GM13977 (cell line): ENCODE measurements around the gene C7orf33.

ENCODE experiments used
- DNase-seq: peaks from one replicate; pipeline ENCODE4 v3.0.0; 2012; ENCODE audit warnings: low spot score
- CTCF ChIP-seq: IDR thresholded peaks from 2 replicates; pipeline ENCODE4 v1.5.1; 2012; ENCODE audit warnings: mild to moderate bottlenecking, control low read depth; ENCODE audit not compliant: insufficient read depth; ENCODE audit errors: extremely low read depth, missing control alignments
- in situ Hi-C: fragments of 300-500 bp; cut with MboI; formaldehyde crosslinking; loops from one replicate; pipeline ENCODE4 v1.12.0; 2022; ENCODE audit warnings: low sequenced_read_pairs, low pct_unique_long_range_greater_than_20kb, mixed read lengths, inconsistent platforms; ENCODE audit not compliant: unreplicated experiment

Gene C7orf33

GRCh38 chr7:148590471-148590870 is at the start of gene C7orf33:
C7orf33 (plus strand) TSS chr7:148590766; CDS start chr7:148590926, 160 bp downstream.
- in situ Hi-C loops: no loop called here
- DNase-seq: no peak
- no peak for TF ChIP-seq CTCF

GRCh38 chr7:148541891-148542504 is 48.6 kb upstream of the C7orf33 start:
- TF ChIP-seq CTCF: no peak
- in situ Hi-C loops: no loop called here
- no peak for DNase-seq

GRCh38 chr7:148543302-148543701 is 47.3 kb upstream of the C7orf33 start:
- TF ChIP-seq CTCF: no peak
- DNase-seq: no peak
- in situ Hi-C loops: no loop called here

GRCh38 chr7:148545172-148545571 is 45.4 kb upstream of the C7orf33 start:
- TF ChIP-seq CTCF: no peak
- in situ Hi-C loops: no loop called here
- no peak for DNase-seq

GRCh38 chr7:148545932-148546331 is 44.6 kb upstream of the C7orf33 start:
- TF ChIP-seq CTCF: no peak

GRCh38 chr7:148546857-148547256 is 43.7 kb upstream of the C7orf33 start:
- no peak for DNase-seq
- in situ Hi-C loops: no loop called here
- TF ChIP-seq CTCF: no peak

More at GRCh38 chr7:148545932-148546331, 44.6 kb upstream of the C7orf33 start:
- in situ Hi-C loops: no loop called here
- no peak for DNase-seq

- in situ Hi-C loops: no loop called here
- no peak for TF ChIP-seq CTCF
- no peak for DNase-seq
Measured at GRCh38 chr7:148547951-148548350, 42.6 kb upstream of the C7orf33 start.
